Fibroblast of skin of scalp (primary cell): ENCODE measurements around the gene RAC3.

ENCODE experiments used
- DNase-seq: peaks from one replicate; pipeline ENCODE4 v3.0.0-alpha.2; 2013

The RAC3 gene

DNA sequence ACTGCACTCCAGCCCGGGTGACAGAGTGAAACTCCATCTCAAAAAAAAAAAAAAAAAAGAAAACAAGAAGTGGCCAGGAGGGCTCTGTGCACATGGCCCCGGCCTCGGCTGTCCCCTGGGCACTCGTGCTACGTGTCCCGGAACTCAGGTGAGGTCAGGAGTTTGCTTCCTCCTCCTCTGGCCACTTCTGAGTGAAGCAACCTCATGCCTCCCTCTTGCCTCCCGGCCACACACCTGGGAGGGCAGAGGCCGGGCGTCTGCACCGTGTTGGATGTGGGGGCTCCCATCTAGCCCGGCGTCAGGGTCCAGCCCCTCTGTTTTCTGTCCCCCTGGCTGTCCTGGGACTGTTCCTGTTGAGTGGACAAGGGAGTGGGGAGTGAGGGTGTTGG is 31.9 kb upstream of the RAC3 start:
- no peak for DNase-seq

DNA sequence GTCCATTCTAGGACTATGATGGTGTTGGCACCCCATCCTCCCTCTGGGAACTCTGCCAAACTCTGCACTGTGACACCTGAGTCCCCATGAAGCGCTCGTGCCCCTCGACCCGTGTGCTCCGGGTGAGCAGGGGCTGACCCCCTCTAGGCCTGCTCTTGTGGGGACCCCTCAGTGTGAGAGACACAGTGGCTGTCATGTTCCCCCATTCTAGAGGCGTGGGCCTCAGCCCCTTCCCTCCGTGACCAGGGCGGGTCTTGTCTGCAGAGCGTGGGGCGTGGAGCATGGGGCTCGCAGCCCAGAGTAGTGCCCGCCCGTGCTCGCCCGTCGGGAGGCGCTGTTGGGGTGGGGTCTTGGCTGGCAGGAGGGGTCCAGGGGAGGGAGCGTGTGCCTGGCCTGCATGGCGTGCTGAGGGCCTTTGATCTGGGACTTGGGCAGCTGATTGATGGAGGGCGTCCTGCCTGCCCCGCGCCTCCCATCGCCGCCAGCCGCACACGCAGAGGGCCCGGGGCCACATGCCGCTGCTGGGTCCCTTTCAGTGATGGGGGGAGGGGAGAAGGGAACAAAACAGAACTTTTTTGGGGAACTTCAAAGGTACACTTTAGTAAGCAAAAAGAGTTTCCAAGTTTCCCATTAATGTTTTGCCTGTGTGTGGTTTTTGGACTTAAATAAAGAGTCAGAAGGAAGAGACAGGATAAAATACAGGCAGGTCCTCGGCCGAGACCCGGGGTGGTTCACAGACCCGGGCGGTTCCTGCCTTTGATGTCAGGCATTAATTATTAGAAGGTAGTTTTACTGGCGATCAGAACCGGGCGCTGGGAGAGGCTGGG is 31.3 kb upstream of the RAC3 start:
- DNase-seq, result no peak

DNA sequence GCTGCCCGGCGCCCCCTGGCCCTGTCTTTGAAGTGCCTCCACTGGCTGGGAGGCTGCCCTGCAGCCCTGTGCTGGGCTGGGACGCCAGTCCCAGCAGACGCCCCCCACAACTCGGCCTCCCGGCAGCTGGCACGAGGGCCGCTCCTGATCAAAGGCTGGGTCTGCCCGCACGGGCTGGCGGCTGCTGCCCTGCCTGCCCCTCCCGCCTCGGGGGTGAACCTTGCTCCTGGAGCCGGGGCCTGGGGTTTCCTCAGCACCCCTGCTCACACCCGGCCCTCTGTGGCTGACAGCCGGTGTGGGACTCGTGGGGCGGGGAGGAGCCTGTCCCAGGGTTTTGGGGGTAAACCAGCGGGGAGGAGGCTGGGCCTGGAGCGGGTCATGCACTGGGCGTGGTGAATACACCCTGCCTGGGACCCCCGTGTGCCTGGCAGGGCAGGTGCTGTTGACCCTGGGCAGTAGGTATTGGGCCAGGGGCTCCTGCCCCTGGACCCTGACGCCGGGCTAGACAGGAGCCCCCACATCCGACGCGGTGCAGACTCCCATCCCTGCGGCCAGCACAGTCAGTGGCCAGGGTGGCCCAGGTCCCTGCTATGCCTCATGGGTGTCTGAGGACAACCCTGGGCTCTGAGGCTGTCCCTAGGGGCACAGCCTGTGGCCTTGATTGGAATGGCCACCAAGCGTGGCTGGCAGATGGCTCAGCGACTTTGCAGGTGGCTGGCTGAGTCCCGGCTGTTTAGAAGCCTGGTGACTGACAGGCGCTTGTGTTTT is 30.5 kb upstream of the RAC3 start:
- DNase-seq, result no peak

DNA sequence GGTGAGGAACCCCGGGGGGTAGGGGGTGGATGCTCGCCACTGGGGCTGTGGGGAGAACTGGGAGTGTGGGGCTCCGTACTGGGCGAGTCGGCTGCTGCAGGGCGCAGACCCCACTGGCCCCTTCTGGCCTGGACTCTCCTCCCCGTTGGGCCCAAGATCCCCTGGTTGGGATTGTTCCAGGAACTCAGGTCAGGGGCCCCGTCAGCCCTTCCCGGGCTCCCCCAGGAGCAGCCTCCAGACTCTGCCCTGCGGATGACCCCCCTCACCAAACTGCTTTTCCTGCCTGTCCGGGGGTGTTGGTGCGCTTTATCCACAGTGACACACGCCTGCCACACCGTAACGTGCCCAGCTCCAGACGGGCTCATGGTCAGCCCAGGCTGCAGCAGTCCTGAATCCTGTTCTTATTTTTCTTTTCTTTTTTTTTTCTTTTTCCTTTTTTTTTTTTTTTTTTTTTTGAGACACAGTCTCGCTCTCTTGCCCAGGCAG is 29.9 kb upstream of the RAC3 start:
- no peak for DNase-seq

DNA sequence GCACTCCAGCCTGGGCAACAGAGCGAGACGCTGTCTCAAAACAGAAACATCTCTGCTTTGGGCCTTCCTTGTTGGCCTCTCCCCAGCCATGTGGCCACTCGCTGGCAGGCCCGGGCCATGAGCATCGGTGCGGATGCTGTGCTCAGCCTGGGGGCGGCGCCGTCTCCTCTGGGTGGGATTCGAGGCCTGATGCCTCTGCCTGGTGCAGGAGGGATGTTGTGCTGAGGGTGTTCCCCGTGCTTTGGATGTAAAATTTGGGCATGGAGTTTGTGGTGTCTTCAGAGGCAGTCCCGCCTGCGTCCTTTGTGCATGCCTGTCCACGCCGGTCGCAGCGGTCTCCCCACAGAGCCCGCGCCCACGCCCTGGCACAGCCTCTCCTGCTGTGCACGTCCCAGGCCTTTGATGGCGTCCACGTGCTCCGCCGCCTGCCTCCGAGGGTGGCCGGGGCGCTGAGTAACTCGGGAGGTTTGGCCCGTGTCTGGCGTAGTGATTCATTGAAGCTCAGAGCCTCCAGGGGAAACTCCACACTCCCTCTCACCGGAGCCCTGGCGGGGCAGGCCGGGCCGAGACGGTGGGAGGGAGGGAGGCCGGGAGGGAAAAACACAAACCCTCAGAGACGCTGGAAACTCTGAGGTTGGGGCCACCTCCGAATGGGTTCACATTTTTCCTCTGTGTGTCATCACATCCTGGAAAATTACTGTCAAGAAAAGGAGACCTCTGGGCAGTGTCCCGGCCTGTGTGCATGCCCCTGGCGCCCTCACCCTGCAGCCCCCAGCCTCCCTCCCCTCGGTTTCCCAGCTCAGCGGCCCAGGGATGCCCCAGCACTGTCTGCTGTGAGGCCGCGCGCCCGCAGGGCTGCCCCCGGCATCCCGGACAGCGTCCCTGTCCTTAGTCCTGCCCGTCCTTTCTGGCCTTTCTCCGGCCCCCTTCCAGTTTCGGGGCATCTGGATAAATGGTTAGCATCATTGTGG is 27.8 kb upstream of the RAC3 start:
- peak; percentile 97 for DNase-seq

DNA sequence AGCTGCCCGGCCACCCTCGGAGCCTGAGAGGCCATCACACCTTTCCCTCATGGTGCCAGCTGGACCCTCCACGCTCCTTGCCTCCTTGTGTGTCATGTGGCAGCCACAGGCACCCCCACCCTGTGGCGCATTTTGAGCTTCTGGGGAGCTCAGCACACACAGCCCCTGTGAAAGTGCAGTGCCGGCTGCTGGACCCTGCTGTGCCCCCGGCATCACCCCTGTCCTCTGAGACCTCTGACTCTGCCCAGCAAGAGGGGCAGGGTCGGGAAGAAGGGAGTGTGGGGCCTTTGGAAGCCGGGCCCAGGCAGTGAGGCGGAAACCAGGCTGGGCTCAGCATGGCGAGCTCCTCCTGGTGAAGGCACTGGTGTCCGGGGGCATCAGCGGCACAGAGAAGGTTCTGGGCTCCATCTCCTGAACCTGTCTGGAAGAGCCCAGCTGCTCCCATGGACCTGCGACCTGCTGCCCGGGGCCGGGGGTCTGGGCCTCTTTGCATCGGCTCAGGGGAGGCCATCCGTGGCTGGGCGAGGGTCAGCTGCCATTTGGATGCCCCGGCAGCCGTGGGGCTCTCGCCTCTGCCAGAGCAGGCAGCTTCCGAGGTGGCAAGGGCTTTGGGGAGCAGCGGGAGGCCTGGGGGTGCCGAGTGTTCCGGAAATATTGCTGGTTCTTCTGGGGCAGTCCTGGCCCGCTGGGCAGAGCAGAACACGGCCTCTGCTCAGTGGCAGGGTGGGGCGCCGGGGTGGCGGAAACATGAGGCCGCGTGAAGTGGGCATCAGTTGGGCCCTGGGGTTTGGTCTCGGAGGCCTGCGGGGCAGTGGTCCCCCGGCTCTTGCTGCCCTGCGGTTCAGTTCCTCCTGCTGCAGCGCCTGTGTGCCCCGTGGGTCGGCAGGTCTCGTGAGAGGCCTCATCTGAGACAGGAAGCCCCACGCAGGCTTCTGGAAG is 26.7 kb upstream of the RAC3 start:
- DNase-seq, result no peak

DNA sequence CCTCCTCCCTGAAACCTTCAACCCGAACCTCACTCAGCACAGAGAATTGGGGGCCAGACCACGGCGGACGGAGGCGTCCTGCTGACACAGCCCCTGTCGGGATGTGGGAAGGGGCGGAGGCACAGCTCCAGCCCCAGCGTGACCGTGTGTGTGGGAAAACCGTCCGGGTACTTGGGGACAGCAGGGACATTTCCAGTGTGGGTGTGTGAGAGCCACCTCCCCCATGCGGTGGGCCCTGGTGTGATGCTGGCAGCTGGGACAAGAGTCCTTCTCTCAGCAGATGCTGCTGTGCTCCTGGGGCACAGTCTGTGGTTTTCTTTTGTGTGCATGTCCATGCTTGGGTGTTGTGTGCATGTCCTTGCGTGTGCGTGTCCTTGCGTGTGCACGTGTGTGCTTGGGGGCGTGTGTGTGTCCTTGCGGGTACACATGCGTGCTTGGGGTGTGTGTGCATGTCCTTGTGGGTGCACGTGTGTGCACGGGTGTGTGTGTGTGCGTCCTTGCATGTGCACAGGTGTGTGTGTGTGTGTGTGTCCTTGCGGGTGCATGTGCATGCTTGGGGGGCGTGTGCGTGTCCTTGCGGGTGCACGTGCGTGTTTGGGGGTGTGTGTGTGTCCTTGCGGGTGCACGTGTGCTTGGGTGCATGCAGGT is 25.7 kb upstream of the RAC3 start:
- DNase-seq, result no peak

DNA sequence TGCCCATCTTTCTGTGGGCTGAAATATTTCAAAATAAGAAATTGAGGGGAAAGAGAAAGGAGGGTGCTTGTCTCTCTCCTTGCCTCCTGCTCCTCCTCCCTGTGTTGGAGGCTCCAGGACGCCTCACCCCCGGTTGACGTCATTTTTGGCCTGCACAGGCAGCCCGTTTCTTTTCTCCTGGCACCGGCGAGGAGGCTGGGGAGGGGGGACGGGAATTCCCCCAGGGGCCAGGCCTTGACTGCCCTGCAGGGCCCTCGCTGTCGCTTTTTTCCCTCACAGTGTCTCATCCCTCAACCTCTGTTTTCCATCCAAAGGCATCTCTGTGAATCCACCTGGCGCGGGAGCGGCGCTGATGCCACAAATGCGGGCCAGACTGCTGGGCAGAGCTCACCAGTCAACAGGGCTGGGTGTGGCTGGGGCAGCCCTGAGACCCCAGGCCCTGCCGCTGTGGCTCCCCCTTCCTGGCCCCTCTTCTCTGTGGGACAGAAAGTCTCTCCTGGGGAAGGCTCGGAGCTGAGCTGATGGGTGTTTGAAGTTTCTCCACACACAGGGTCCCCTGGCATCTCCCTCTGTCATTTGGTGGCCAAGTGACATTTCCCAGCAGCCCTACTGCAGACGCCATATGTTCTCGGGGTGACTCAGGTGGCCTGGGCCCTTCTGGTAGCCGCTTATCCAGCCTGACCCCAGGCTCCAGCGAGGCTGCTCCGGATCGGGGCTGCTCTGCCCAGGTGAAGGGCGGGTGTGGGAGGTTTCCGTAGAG is 24.8 kb upstream of the RAC3 start:
- peak; percentile 36 for DNase-seq

DNA sequence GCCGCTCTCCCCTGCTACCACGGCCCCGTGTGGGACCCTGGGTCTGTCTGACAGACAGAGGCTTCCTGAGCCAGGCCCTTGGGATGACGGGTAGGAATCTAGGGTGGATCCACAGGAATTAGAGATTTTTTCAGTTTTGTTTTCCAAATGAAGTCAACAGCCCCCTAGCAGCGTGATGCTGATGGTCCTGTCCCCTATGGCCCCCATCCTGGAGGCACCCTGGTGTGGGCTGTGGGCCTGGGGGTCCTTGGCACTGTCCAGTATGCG is 24.3 kb upstream of the RAC3 start:
- no peak for DNase-seq

DNA sequence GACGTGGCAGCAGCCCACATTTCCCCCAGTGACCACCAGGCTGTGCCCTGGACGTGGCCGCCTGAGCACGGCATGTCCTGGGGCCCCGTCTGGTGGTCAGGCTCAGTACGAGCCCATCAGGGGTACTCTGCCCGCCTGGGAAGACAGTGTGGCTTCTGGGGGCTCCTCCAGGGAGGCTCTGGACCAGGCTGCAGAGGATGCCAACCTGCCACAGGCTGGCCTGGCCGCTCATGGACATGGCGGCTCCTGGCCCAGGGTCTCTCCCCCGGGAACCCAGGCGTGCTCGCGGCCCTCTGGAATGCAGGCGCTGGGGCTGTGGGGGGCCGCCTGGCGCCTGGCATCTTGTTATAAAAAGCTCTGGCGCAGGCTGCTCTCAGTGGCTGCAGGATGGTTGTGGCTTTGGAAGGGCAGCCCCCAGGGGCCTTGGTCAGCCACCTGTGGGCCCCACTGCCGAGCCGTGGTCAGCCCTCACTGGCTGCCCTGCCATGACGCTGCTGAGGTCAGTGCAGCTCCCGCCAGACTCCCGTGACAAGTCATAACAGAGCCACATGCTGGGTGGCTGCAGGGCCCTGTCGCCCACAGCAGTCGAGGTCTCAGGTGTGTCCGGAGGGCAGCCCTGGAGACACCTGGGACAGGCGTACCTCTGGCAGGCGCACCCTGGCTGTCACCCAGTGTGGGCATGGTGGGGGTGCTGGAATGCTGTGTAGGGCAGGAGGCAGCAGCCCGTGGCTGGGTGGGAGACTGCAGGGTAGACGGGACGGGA is 23.8 kb upstream of the RAC3 start:
- no peak for DNase-seq

DNA sequence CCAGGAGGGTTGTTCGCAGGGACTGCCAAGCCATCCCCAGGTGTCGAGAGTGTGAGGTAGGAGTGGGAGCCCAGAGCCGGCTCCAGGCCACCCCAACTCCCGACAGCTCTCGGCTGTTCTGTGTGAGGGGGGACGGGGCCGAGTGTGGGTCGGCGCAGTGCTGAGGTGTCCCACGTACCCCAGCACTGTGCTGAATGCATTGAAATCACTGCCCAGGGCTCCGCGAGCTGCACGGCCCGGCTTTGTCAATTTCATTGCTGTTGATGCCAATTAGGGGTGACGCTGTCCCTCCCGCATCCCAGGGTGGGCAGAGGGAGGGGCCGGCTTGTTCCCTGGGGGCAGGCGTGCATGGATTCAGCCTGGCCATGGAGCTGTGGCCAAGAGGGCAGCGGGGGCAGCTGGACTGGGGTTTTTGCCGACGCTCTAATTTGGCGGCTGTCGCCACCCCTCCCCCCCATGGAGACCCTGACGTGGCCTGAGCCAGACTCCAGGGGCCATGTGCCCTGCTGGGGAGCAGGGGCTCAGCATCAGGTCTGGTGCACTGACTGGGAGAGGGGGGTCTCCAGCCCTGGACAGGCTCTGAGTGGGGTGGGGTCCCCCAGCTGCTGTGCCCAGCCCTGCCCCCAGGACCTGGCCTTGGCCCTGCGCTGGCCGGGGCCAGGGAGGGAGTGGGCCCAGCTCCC is 23.1 kb upstream of the RAC3 start:
- no peak for DNase-seq

DNA sequence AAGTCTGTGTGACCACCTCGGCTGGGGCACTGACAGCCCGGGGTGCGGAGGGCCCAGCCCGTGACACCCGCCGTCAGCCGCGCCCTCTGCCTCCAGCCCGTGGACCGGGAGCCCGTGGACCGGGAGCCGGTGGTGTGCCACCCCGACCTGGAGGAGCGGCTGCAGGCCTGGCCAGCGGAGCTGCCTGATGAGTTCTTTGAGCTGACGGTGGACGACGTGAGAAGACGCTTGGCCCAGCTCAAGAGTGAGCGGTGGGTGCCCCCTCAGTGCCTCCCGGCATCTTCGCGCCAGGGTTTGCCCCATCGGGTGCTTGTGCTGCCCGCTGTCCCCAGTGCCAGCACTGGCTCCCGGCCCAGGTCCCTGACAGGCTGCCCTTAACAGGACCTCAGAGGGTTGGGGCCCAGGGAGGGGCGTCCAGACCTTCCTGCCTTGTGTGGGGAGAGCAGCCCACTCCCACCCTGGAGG is 22.5 kb upstream of the RAC3 start:
- DNase-seq, result no peak

DNA sequence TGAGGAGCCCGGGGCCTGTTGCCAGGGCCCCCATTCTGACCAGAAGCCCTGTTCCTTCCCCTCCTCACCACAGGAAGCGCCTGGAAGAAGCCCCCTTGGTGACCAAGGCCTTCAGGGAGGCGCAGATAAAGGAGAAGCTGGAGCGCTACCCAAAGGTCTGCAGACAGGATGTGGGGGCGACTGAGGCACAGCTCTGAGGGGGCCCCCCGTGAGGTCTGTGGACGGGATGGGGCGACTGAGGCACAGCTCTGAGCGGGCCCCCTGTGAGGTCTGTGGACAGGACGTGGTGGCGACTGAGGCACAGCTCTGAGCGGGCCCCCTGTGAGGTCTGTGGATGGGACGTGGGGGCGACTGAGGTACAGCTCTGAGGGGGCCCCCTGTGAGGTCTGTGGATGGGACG is 22.1 kb upstream of the RAC3 start:
- no peak for DNase-seq

DNA sequence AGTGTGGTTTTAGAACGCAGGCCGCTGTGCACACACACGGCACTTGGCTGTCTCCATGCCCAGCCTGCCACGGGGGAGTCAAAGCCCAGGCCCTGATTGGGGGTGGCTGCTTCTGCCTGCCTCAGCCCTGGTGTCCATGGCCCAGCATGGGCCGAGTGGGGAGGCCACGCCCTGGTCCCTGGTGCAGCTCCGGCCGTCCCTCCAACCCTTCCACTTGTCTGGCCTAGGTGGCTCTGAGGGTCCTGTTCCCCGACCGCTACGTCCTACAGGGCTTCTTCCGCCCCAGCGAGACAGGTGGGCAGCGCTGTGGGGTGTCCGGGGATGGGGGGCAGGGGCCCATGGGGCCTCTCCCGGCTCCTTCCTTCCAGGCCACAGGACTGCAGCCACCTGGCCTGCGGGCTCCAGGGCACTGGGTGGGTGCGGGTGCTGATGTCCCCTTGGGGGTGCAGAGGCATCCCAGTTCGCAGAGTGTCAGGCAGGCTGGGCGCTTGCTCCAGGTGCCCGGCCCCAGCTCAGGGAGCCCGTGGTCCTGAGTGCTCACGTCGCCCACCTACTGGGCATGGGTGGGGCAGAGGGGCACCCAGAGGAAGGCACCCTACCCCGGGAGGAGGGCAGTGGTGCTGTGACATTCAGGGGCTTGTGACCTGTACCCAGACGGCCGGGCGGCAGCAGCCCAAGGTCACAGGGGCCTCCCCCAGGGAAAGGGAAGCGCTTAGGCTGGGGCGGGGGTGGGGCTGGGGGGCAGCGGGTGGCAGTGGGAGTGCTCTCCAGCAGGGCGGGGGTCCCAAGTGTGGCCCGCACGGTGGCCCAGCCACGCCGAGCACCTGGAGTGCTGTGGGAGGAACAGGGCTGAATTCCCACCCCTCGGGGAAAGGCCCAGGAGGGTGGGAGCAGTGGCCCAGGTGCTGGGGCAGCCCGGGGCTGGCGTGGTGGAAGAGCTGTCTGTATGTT is 20.6 kb upstream of the RAC3 start:
- no peak for DNase-seq

DNA sequence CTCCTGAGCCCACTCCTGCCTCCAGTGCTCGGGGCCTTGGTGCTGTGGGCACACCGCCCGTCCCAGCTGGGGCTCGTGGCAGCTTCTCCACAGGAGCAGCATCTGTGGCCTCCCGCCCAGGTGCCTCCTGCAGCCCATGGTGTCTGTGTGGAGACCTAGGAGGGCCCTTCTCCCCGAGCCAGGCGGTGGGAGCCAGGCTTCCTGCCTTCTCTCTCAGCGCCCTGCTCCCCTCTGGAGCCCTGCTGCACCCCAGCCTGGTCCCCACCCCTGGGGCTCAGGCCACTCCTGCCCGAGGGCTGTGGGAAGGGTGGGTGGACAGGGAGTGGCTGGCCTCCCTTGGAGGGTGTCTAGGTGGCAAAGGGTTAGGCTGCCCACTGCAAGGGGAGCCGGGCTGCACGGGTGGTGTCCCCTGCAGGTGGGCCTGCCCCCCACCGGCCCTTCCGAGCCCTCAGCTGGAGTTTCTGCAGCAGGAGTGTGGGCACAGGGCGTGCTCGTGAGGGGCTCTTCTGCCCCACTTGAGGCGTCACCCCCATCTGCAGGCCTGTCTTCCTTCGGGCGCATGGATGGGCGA is 19.8 kb upstream of the RAC3 start:
- no peak for DNase-seq

DNA sequence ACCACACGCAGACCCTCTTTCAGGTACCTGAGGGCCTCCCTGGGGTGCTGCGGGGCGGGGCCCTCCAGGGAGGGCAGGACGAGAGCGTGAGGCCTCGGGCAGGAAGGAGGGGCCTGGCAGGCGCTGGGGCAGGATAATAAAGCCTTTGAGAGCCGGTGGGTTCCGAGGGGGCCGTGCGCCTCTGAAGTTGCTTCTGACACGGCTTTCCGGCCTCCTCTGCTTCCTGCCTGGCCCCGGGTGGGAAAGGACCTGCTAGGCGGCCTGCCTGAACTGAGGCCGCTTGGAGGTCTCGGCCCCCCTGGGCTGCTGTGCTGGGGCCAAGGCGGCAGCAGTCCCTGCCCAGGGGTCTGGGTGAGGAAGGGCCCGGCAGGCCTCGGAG is 19.2 kb upstream of the RAC3 start:
- DNase-seq, result no peak

DNA sequence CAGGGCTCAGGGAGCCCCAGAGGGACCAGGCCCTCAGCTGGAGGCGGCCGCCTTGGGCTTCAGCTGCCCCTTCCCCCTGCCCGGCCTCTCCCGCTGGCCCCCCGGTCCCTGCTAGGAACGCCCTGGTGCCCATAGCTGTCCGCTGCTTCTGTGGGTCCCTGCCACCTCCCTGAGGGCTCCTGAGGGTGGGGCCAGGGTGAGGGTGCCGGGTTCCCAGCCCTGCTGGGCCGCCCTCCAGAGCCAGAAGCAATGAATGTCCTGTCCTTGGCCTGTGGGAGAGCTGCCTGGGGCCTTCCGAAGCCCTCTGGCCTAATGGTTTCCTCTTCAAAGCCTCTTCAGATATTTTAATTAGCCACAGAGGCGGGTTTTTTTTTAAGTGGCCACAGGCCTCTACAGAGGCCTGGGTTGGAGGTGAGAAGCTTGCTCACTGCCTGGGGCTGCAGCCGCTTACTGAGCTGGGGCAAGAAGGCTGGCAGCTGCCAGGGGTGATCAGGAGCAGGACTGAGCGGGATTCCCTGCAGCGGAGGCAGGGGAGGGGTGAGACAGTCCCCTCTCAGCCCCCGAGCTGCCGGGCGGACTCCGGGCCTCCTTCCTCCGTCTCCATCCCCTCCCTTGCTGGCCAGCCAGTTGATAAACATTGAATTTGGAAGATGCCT is 18.7 kb upstream of the RAC3 start:
- no peak for DNase-seq
